Omental fat pad (tissue), 4 donors: ENCODE measurements around the gene VIT. TPM values are rescaled to one million over a fixed set of nuclear protein-coding genes. Genes with fewer than 3 reads are reported as not detected.

Experiments
- ATAC-seq: fragments of 150-250 bp; one replicate; pipeline ENCODE4 v1.9.1; 2016; ENCODE audit warnings: mild to moderate bottlenecking, moderate library complexity; ENCODE audit not compliant: low FRiP score
- DNase-seq: peaks from one replicate; pipeline ENCODE4 v3.0.0-alpha.2; 2019; ENCODE audit warnings: low spot score
- CTCF ChIP-seq, 3 donors: fragments of 450-650 bp; IDR thresholded peaks; one replicate each; pipeline ENCODE4 v1.5.1; 2016 to 2017; ENCODE audit warnings: antibody characterized with exemption in 3 of 3, mild to moderate bottlenecking in 3 of 3, moderate library complexity in 2 of 3
- total RNA-seq, 4 donors: library from RNA; depleted of rRNA; stranded (reverse); fragments of >200 nt; gene quantifications; one replicate each; pipeline ENCODE4 v1.1.0, GENCODE V29; 2016

VIT gene
- total RNA-seq, 4 donors from 2014 or later: 10.2 to 36.4 (median 19.8) TPM

- TF ChIP-seq CTCF (IDR thresholded peaks at IDR 0.05): no peak
- DNase-seq (no peak), ATAC-seq (no peak)
Observed at GRCh38 chr2:36854241-36854640, 157.7 kb downstream of the VIT start.

- TF ChIP-seq CTCF (IDR thresholded peaks at IDR 0.05): no peak
- ATAC-seq: no peak
- no peak for DNase-seq
Observed at GRCh38 chr2:36855429-36855828, 158.9 kb downstream of the VIT start.

GRCh38 chr2:36857713-36858112 is 161.2 kb downstream of the VIT start:
- TF ChIP-seq CTCF (IDR thresholded peaks at IDR 0.05): no peak

DNA sequence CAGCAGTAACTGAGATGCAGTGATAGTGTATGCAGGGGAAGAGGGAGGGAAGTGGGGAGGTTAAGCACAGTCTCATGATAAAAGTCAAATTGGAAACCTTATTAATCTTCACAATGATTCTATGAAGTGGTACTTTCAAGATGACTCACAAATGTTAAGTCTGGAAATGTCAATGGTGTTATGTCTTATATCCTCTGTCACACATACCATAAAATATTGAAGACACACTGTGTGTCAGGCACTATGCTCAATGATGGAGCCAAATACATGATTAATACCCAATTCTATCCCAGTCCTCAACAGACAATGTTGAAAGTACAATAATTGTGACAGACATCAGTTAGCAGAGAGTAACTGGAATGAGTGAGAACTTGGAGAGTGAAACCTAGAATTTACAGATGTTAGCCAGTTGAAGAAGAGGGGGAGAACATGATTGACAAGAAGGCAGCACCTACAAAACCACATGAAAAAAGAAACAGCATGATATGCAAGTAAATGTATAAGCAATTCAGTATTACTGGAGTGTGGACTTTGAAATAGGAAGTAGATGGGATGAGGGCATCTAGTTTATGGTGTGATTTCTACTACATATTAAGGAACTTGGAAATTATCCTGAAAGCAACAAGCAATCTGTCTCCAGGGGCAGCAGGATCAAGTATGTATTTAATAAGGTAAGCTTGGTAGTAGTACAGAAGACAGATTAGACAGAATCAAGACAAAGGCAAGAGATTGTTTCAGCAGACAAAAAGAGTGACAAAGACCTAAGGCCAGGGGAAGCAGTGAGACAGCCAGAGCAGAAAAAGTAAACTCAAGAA is 162.3 kb downstream of the VIT start:
- no peak for ATAC-seq
- TF ChIP-seq CTCF (IDR thresholded peaks at IDR 0.05): no peak
- DNase-seq: no peak

More at GRCh38 chr2:36857713-36858112, 161.2 kb downstream of the VIT start:
- DNase-seq: no peak
- ATAC-seq: no peak

DNA sequence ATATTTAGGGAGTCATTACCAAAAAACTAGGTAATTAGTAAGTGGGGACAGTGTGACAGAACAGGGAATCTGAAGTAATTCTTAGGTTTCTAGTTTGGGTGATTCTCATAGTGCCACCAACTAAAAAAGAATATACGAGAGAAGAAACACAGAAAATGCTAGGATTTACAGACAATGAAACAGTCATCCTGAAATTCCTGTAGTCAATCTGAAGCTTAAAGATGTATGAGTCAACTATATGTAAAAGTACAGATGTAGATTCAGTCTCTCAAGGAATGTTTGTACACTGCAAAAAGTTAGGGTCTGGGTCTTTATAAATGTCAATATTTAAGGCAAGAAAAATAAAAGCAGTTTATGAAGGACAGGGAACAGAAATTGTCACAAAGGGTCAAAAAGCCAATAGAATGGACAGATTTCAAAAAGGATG is 162.9 kb downstream of the VIT start:
- ATAC-seq (no peak), DNase-seq (no peak)
- TF ChIP-seq CTCF (IDR thresholded peaks at IDR 0.05): no peak

GRCh38 chr2:36861896-36862295 is 165.4 kb downstream of the VIT start:
- ATAC-seq: no peak
- no peak for DNase-seq
- TF ChIP-seq CTCF (IDR thresholded peaks at IDR 0.05): no peak

Other genes starting within 250 kb of the VIT start
- gene FEZ2, start 98.5 kb upstream of the VIT start, total RNA-seq: 10 to 100 TPM; 41.9 to 64.0 (median 55.9) TPM